Thyroid gland (tissue), 4 donors: ENCODE measurements around the gene CUEDC2. TPM values are rescaled to one million over a fixed set of nuclear protein-coding genes. Genes with fewer than 3 reads are reported as not detected.

Source experiments
- DNase-seq, 2 donors: peaks; one replicate each; pipeline ENCODE4 v3.0.0-alpha.2; 2019
- H3K27ac ChIP-seq, 3 donors: fragments of 200-600 bp; sonication (generic); 1 replicate in 2 of 3; 2 replicates in 1 of 3; pipeline ENCODE4 v1.5.1; 2016 to 2019; ENCODE audit warnings: mild to moderate bottlenecking in 1 of 3, moderate library complexity in 1 of 3
- H3K27me3 ChIP-seq: fragments of 200-600 bp; sonication (generic); one replicate; pipeline ENCODE4 v1.5.1; 2019
- H3K36me3 ChIP-seq, 2 donors: fragments of 200-600 bp; sonication (generic); one replicate each; pipeline ENCODE4 v1.5.1; 2016 to 2019
- H3K4me1 ChIP-seq, 2 donors: fragments of 200-600 bp; sonication (generic); one replicate each; pipeline ENCODE4 v1.5.1; 2017 to 2019
- H3K4me3 ChIP-seq, 3 donors: fragments of 200-600 bp; sonication (generic); replicated peaks in 1 of 3; 1 replicate in 2 of 3; 2 replicates in 1 of 3; pipeline ENCODE4 v1.5.1; 2016; ENCODE audit warnings: mild to moderate bottlenecking in 1 of 3
- H3K9me3 ChIP-seq: fragments of 200-600 bp; sonication (generic); one replicate; pipeline ENCODE4 v1.5.1; 2017
- CTCF ChIP-seq, 6 experiments: fragments of 200-600 bp in 3 of 6; fragments of 450-650 bp in 3 of 6; sonication (generic) in 3 of 6; IDR thresholded peaks; one replicate each; pipeline ENCODE4 v1.5.1; 2016 to 2019; ENCODE audit warnings: antibody characterized with exemption in 6 of 6, mild to moderate bottlenecking in 2 of 6, inconsistent platforms in 1 of 6, moderate library complexity in 1 of 6
- POLR2A ChIP-seq, 2 donors: fragments of 450-650 bp; IDR thresholded peaks; one replicate each; pipeline ENCODE4 v1.6.1; 2017; ENCODE audit warnings: antibody characterized with exemption in 2 of 2, mild to moderate bottlenecking in 2 of 2, moderate library complexity in 1 of 2
- WGBS, 2 donors: methylation state at CpG; one replicate each; pipeline ENCODE4 v1.1.5; 2017; 5-methylcytosine and 5-hydroxymethylcytosine counted together
- intact Hi-C: fragments of 100-400 bp; cut with DNase I; formaldehyde crosslinking; loops from one replicate; pipeline ENCODE4 v1.15.1; 2023
- total RNA-seq, 4 donors: library from RNA; depleted of rRNA; stranded (reverse); fragments of >200 nt; gene quantifications; one replicate each; pipeline ENCODE4 v1.2.3, GENCODE V29; 2016

The CUEDC2 gene
- total RNA-seq, 4 donors from 2014 or later: 56.2 to 73.9 (median 62.0) TPM

- Histone ChIP-seq H3K9me3 (no peaks in the 10 kb centered on the region), H3K4me1 (peaks cover 4 to 19% of the 10 kb centered on the region in 2 donors), H3K27ac (no peak overlapping the region), H3K36me3 (peaks cover 0 to 4% of the 10 kb centered on the region in 2 donors), H3K4me3 (no peak overlapping the region), H3K27me3 (peaks cover 21% of the 10 kb centered on the region)
- TF ChIP-seq CTCF (IDR thresholded peaks at IDR 0.05): no peak
- TF ChIP-seq POLR2A (IDR thresholded peaks at IDR 0.05): no peak
- no peak for DNase-seq
- WGBS, 2 donors: 94 to 100% methylated on average over 2 of the region's 2 CpGs
- intact Hi-C loops: no loop called here
These were observed 25.6 kb downstream of the CUEDC2 start for GRCh38 chr10:102406815-102407214.

- Histone ChIP-seq H3K27me3 (peaks cover 16% of the 10 kb centered on the region), H3K36me3 (peaks cover 5 to 11% of the 10 kb centered on the region in 2 donors), H3K9me3 (no peaks in the 10 kb centered on the region), H3K27ac (no peak overlapping the region), H3K4me1 (peaks cover 4 to 15% of the 10 kb centered on the region in 2 donors), H3K4me3 (no peak overlapping the region)
- no peak for TF ChIP-seq POLR2A (IDR thresholded peaks at IDR 0.05)
- no peak for TF ChIP-seq CTCF (IDR thresholded peaks at IDR 0.05)
- DNase-seq: no peak
- intact Hi-C loops: no loop called here
- 82 to 87% methylated on average over 5 to 6 of the region's 6 CpGs for WGBS, 2 donors
These were observed 26.7 kb downstream of the CUEDC2 start for GRCh38 chr10:102405632-102406031.

DNA sequence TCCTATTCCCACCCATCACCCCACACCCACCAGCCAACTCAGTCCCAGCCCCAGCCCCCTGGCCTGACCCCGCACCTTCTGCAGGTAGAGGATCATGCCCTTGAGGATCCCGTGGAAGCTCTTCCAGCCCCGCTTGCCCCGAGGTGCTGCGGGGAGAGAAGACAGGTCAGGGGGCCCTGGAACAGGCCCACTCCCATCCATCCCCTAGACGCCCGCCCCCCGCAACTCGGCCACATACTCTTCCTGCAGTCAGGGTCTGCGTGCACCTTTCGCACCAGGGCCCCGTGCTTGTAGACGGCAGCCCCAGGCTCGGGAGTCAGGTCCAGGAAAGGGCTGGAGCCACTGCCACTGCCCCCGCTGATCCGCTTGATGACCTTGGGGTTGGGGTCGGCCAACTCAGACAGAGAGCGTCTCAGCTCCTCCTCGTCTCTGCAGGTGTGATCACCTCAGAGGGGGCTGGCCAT is 27.2 kb downstream of the CUEDC2 start:
- TF ChIP-seq POLR2A (IDR thresholded peaks at IDR 0.05): no peak
- TF ChIP-seq CTCF (IDR thresholded peaks at IDR 0.05): no peak
- 78 to 90% methylated on average over 14 to 15 of the region's 19 CpGs for WGBS, 2 donors
- no peak for DNase-seq
- intact Hi-C loops: no loop called here
- Histone ChIP-seq H3K9me3 (no peaks in the 10 kb centered on the region), H3K27me3 (peaks cover 11% of the 10 kb centered on the region), H3K27ac (no peak overlapping the region), H3K4me1 (peaks cover 0 to 10% of the 10 kb centered on the region in 2 donors), H3K36me3 (peaks cover 5 to 11% of the 10 kb centered on the region in 2 donors), H3K4me3 (no peak overlapping the region)

- no peak overlapping the region for H3K4me3 ChIP-seq
- H3K9me3 ChIP-seq: no peaks in the 10 kb centered on the region
- no peak overlapping the region for H3K27ac ChIP-seq
- intact Hi-C loops: loop anchor here (5.0 kb wide), 1 partner anchor 177 kb away; the partner anchor contains the start of gene ELOVL3
- peaks cover 0 to 13% of the 10 kb centered on the region in 2 donors for H3K4me1 ChIP-seq
- H3K27me3 ChIP-seq: peaks cover 8% of the 10 kb centered on the region
- TF ChIP-seq POLR2A (IDR thresholded peaks at IDR 0.05) (no peak), CTCF (IDR thresholded peaks at IDR 0.05) (no peak)
- no peak for DNase-seq
- H3K36me3 ChIP-seq: peaks cover 5 to 11% of the 10 kb centered on the region in 2 donors
- WGBS, 2 donors: 89 to 92% methylated on average over 17 of the region's 17 CpGs
These were observed 27.8 kb downstream of the CUEDC2 start for GRCh38 chr10:102404361-102405107.

GRCh38 chr10:102403115-102403514 is 29.3 kb downstream of the CUEDC2 start:
- WGBS, 2 donors: 86 to 89% methylated on average over 5 to 13 of the region's 13 CpGs
- DNase-seq: no peak
- Histone ChIP-seq H3K4me1 (peaks cover 0 to 10% of the 10 kb centered on the region in 2 donors), H3K27me3 (no peaks in the 10 kb centered on the region), H3K27ac (no peak overlapping the region), H3K36me3 (peaks cover 5 to 11% of the 10 kb centered on the region in 2 donors), H3K4me3 (no peak overlapping the region), H3K9me3 (no peaks in the 10 kb centered on the region)
- intact Hi-C loops: loop anchor here (5.0 kb wide), 1 partner anchor 176 kb away; the partner anchor contains the start of gene ELOVL3
- no peak for TF ChIP-seq POLR2A (IDR thresholded peaks at IDR 0.05)
